Neuron (in vitro differentiated cells): ENCODE results near the gene S100A8.

Experiments
- H2AFZ ChIP-seq: one replicate; pipeline ENCODE4 v1.6.1; 2013; ENCODE audit warnings: low read depth, mild to moderate bottlenecking, inconsistent platforms, low read length, moderate library complexity
- H3K27me3 ChIP-seq: one replicate; pipeline ENCODE4 v1.6.1; 2013; ENCODE audit warnings: low read length; ENCODE audit not compliant: insufficient read depth
- H3K36me3 ChIP-seq: one replicate; pipeline ENCODE4 v1.6.1; 2013; ENCODE audit warnings: low read length; ENCODE audit not compliant: insufficient read depth
- H3K4me1 ChIP-seq: one replicate; pipeline ENCODE4 v1.6.1; 2013; ENCODE audit warnings: low read length; ENCODE audit not compliant: insufficient read depth
- H3K4me3 ChIP-seq: 2 replicates; pipeline ENCODE4 v1.5.1; 2013; ENCODE audit warnings: mild to moderate bottlenecking, low read length, moderate library complexity
- H3K9me3 ChIP-seq: one replicate; pipeline ENCODE4 v1.6.1; 2013; ENCODE audit warnings: low read length

S100A8 gene

DNA sequence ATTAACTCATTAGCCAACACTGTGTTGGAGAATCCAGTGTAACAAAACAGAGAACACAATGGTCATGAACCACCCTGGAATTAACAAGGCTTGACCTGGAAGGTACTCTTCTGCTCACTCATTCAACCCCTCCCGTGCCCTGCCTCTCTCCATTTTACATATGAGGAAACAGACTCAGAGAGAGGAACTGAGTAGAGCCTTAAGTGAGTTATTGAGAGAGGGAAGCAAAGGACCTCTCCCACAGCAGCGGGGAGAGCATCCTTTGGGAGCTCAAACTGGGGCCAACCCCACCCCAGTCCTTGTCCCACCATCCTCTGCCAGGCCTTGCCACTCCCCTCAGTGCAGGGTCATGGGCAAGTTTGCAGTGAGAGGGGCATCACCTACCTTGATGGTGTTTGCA lies 16.8 kb downstream of the S100A8 start:
- Histone ChIP-seq H3K36me3 (no peaks in the 10 kb centered on the region), H3K27me3 (no peaks in the 10 kb centered on the region), H3K4me3 (no peak overlapping the region), H3K4me1 (no peaks in the 10 kb centered on the region), H2AFZ (no peak overlapping the region), H3K9me3 (no peaks in the 10 kb centered on the region)

DNA sequence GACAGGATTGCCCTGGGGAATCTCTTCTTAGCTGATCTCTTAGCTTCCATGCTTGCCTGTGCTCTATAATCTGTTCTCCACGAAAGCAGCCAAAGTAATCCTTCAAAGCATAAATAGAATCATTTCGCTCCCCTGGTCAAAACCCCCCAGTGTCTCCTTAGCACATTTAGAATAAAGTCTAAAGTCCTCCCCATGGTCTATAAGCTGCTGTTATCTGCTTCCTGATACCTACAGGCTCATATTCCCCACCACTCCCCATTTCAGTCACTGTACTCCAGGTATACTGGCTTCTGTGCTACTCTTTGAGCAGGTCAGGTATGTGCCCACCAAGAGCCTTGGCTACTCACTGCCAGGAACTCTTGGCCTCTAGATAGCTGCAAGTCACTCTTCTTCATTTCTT lies 18.3 kb downstream of the S100A8 start:
- no peaks in the 10 kb centered on the region for H3K9me3 ChIP-seq
- H3K4me3 ChIP-seq = no peak overlapping the region
- no peak overlapping the region for H2AFZ ChIP-seq
- H3K27me3 ChIP-seq = no peaks in the 10 kb centered on the region
- no peaks in the 10 kb centered on the region for H3K36me3 ChIP-seq
- H3K4me1 ChIP-seq = no peaks in the 10 kb centered on the region

DNA sequence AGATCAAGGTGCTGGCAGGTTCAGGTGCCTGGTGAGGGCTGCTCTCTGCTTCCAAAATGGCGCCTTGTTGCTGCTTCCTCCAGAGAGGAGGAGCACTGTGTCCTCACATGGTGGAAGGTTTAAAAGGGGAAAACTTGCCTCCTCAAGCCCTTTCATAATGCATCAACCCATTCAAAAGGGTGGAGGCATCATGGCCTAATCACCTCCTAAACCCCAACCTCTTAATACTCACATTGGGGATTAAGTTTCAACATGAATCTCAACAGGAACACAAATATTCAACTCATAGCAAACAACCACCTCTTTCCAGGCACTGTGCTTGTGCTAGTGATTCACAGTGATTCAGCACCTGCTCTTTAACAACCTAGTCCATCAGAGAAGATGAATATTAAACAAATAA lies 19.6 kb downstream of the S100A8 start:
- H3K4me3 ChIP-seq = no peak overlapping the region
- H2AFZ ChIP-seq = no peak overlapping the region
- no peaks in the 10 kb centered on the region for H3K36me3 ChIP-seq
- H3K27me3 ChIP-seq = peaks cover under 1% of the 10 kb centered on the region
- no peaks in the 10 kb centered on the region for H3K4me1 ChIP-seq
- H3K9me3 ChIP-seq = no peaks in the 10 kb centered on the region

DNA sequence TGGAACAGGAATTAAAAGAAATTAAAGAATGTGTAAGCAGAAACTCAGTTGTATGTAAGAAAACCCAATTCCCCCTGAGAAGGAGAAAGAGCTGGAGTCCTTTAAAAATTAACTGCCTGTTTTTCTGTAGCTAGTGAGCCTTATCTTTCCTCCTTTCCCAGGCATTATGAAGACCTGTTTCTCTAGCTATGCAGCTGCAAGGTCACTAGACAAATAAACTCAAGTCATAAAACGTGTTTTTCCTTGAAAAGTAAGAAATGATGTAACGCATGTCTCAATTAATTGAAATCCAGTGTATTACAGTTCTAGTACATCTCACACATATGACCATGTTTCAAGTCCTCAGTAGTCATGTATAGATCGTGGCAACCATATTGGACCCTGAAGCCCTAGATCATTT lies 20.7 kb downstream of the S100A8 start:
- no peaks in the 10 kb centered on the region for H3K9me3 ChIP-seq
- no peak overlapping the region for H3K4me3 ChIP-seq
- peaks cover 9% of the 10 kb centered on the region for H3K27me3 ChIP-seq
- H2AFZ ChIP-seq = no peak overlapping the region
- no peaks in the 10 kb centered on the region for H3K4me1 ChIP-seq
- no peaks in the 10 kb centered on the region for H3K36me3 ChIP-seq

DNA sequence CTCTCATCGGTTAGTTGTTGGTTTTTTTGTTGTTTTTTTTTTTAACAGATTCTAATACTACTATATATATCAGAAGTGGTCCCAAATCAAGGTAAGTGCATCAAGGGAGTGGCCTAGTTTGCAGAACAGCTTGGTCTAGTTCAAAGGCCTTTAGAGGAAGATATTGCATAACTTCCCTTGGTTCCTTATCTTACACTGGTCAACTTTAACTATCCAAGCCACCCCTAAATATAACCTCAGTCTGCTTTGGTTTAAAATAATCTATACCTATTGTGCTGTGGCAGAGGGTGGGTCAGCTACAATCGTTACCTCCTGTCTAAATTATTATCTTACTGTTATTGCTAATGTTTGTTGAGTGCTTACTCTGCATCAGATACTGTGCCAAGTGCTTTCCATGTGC lies 22.4 kb downstream of the S100A8 start:
- Histone ChIP-seq H3K9me3 (no peaks in the 10 kb centered on the region), H3K36me3 (no peaks in the 10 kb centered on the region), H3K27me3 (peaks cover 11% of the 10 kb centered on the region), H2AFZ (no peak overlapping the region), H3K4me1 (no peaks in the 10 kb centered on the region), H3K4me3 (no peak overlapping the region)

DNA sequence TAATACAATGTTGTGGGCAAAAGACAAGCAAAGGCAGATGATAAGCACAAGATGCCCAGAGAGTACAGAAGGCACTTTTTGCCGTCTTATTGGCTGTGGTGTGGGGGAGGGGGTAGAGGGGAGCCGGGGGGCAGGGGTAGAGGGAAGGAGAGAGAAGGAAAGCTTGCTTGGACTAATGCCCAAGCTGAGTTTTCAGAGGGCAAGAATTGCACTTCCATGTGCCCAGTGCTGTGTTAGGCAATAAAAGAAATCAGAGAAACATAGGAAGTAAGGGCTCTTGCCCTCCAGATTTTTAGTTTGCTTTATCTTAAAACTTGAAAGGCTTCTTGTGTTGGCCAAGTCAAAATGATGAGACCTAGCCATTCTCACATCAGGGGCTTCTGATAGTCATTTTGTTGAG lies 23.8 kb downstream of the S100A8 start:
- Histone ChIP-seq H3K4me3 (no peak overlapping the region), H3K36me3 (no peaks in the 10 kb centered on the region), H3K27me3 (peaks cover 14% of the 10 kb centered on the region), H3K4me1 (no peaks in the 10 kb centered on the region), H3K9me3 (no peaks in the 10 kb centered on the region), H2AFZ (no peak overlapping the region)

DNA sequence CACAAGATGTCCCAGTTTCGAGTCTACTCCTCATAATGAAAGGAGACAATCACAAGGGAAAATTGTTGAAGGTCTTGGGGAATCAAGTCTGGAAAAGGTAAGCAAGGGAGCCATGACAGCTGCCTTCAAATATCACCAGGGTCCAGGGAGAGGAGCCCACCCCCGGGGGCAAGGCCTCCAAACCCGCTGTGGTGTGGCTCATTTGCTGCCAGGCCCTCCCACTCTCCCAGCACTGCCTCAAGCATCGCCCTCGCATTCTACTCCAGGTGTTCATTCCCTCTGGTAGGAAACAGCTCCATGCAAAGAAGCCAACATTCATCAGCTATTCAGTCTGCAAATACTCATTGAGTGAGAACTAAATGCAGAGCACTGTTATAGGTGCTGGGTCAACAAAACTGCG lies 24.6 kb downstream of the S100A8 start:
- Histone ChIP-seq H3K4me1 (no peaks in the 10 kb centered on the region), H2AFZ (no peak overlapping the region), H3K4me3 (no peak overlapping the region), H3K9me3 (no peaks in the 10 kb centered on the region), H3K27me3 (peaks cover 14% of the 10 kb centered on the region), H3K36me3 (no peaks in the 10 kb centered on the region)

DNA sequence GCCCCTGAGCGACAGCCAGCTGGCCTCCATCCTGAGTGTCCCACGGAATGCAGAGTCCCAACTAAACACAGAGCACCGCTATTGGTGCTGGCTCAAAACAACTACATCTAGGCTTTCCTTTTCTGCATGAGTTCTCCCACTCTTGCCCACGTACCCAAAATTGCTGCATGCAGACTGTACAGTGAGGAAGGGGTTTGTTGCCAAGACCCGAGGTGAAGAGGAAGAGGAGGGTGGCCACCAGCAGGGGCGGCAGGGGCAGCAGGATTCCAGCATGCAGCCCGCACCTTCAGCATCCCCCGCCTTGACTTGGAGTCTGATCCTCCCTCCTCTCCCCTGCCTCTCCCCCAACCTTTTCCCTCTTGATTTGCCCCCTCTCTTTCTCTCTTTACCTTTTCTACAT lies 25.2 kb downstream of the S100A8 start:
- H3K4me3 ChIP-seq = no peak overlapping the region
- no peaks in the 10 kb centered on the region for H3K9me3 ChIP-seq
- H3K4me1 ChIP-seq = no peaks in the 10 kb centered on the region
- H2AFZ ChIP-seq = no peak overlapping the region
- no peaks in the 10 kb centered on the region for H3K36me3 ChIP-seq
- H3K27me3 ChIP-seq = peaks cover 14% of the 10 kb centered on the region

DNA sequence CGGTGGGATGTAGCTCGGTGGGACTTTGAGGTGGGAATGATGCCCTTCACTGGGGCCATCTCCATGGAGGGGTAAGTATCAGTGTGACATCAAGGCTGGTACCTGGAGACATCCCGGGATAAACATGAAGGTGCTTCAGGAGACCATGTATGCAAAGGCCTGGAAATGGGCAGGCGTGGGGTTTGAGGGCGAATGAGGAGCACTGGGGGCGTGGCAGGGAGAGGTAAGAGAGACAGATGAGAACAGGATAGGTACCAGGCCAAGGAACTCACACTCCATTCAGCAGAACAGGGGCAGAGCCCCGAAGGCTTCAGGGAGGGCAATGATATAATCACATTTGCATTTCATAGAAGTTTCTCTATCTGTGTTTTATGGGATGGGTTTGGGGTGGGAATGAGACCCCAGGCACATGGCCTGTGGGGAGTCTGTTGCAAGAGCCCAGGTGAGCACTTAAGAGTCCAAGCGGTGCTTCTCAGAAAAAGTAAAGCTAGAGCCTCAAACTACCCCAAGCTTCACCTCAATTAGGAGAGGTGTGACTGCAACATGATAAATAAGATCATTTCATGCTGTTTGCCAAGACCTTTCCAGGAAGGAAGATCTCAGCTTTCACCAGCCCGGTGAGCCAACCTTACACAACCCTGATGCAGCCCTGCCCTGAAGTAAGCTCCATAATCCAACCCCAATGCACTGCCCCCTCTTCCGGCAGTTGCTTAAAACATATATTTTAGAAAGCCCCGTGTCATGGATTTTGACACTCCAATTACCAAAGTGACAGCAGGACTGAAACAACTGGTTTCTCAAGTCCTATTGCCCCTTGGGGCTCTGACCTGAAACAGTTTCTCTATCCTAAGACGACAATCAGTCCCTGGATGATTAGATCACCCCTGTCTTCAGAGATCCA lies 25.9 kb downstream of the S100A8 start:
- Histone ChIP-seq H3K9me3 (no peaks in the 10 kb centered on the region), H3K4me1 (no peaks in the 10 kb centered on the region), H3K27me3 (peaks cover 14% of the 10 kb centered on the region), H3K4me3 (no peak overlapping the region), H2AFZ (no peak overlapping the region), H3K36me3 (no peaks in the 10 kb centered on the region)

DNA sequence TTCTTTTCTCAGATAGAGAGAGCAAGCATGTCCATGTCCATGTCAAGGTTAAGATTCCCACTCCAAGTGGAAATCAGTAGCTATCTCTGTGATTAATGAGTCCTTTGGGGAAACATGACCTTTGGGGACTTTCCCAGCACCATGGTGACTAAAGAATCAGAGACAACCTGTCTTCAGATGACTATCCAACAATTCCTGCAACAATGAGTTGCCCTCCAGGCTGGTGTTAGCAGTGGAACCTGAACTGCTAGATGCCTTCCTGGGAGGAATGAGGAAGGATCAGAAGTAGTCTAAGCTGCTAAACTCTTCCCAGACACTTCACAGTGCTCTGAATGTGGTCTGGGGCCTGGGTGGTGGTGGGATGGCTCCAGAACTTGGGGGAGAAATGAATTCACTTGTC lies 26.7 kb downstream of the S100A8 start:
- no peak overlapping the region for H3K4me3 ChIP-seq

DNA sequence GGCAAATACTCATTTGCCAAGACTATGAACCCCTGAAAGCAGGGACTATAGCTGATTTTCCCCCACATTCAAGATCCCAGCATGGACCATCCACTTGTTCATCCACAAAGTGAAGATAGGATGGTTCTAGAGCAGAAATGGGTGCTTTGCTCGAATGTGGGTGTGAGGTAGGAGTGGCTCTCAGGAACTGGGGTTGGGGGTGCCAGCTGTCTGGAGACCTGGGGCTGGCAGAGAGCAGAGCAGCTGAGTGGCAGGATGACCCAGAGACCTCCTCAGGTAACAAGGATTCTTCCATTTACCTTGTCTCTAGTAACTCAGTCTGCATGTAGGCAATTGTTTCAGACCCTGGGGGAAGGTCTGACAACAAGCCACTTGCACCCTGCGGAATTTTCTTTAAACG lies 27.2 kb downstream of the S100A8 start:
- no peak overlapping the region for H2AFZ ChIP-seq
- H3K4me3 ChIP-seq = no peak overlapping the region
- H3K9me3 ChIP-seq = no peaks in the 10 kb centered on the region
- H3K36me3 ChIP-seq = no peaks in the 10 kb centered on the region
- peaks cover 14% of the 10 kb centered on the region for H3K27me3 ChIP-seq
- no peaks in the 10 kb centered on the region for H3K4me1 ChIP-seq

More for the DNA sequence above, 26.7 kb downstream of the S100A8 start:
- Histone ChIP-seq H3K27me3 (peaks cover 14% of the 10 kb centered on the region), H3K4me1 (no peaks in the 10 kb centered on the region), H3K9me3 (no peaks in the 10 kb centered on the region), H2AFZ (no peak overlapping the region), H3K36me3 (no peaks in the 10 kb centered on the region)

DNA sequence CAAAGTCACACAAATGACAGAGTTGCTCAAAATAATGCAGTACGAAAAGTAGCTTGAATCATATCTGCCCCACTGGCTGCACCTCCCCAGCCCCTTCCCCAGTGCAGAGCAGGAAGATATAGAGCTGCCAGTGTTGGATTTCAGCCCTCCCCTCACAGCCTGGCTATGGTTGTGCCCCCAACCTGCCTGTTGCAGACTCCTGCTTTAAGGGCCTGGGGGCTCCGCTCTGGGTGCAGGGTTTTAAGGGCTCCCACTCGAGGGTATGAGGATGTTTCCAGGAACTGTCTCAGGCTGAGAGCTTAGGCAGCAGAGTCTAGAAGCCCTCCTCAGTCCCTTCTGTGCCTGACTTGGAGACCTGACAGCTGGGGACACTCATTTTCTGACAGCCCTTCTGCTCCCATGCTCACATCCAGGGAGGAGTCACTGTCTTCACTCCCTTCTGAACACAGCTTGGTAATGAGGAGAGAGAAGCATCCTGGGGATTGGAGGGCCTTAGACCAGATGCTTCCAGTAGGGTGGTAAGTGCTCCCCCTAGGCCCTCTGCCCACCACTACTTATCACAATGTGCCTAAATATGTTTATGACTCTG lies 28.6 kb downstream of the S100A8 start:
- peaks cover 18% of the 10 kb centered on the region for H3K27me3 ChIP-seq
- H2AFZ ChIP-seq = no peak overlapping the region

DNA sequence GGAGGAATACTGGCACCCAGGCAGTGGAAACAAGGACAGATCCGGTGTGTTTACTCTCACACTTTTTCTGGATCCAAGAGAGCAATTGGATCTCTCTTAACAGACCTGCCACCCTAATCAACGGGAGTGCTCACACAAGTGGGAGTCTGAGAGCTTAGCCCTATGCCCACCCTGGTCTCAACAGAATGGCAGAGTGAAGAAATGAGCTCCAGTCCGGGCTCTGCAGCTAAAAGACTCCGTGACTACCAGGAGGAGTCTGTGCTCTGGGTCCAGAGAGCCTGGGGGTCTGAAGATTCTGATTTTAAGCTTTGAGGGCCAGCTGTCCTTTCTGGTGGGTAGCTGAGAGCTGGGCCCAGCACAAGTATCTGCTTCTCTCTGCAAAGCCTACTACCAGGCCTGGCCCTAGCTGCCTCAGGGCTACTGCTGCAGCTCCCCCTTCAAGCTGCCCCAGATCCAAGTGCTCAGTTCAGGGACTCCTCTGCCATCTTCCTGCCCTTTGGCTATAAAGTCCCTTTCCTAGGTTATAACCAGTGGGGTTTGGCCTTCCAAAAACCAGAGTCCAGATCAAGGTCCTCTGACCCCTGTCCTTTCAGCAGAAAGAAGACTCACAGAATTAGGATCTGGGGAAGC lies 29.3 kb downstream of the S100A8 start:
- Histone ChIP-seq H3K27me3 (peaks cover 22% of the 10 kb centered on the region), H3K4me3 (no peak overlapping the region), H2AFZ (no peak overlapping the region)

More for the DNA sequence above, 28.6 kb downstream of the S100A8 start:
- Histone ChIP-seq H3K9me3 (no peaks in the 10 kb centered on the region), H3K36me3 (no peaks in the 10 kb centered on the region), H3K4me1 (no peaks in the 10 kb centered on the region), H3K4me3 (no peak overlapping the region)

More for the DNA sequence above, 29.3 kb downstream of the S100A8 start:
- Histone ChIP-seq H3K4me1 (no peaks in the 10 kb centered on the region), H3K36me3 (no peaks in the 10 kb centered on the region), H3K9me3 (no peaks in the 10 kb centered on the region)
